Renal cortex interstitium (tissue), 11 donors: Measurements from ENCODE around the gene ZNF587. TPM values are rescaled to one million over a fixed set of nuclear protein-coding genes. Genes with fewer than 3 reads are reported as not detected.
"Not testable (repeated sequence)": the region's sequence is repeated elsewhere in the genome, so short reads cannot be mapped to it uniquely, and the experiment has no call there.

ENCODE experiments used
- DNase-seq, 11 donors: peaks; one replicate each; pipeline ENCODE4 v3.0.0-alpha.2; 2013; ENCODE audit warnings: low read depth in 9 of 11, low spot score in 4 of 11; ENCODE audit errors: extremely low read depth in 1 of 11
- polyA plus RNA-seq, 3 donors: library from polyadenylated mRNA; unstranded; fragments of 120-200 nt; gene quantifications; one replicate each; pipeline ENCODE4 v1.2.1, GENCODE V29; 2013; ENCODE audit not compliant: insufficient read length in 3 of 3

Gene ZNF587
- polyA plus RNA-seq, 3 donors, result 24.8 to 49.0 (median 27.3) TPM

- DNase-seq, result no peak
These were observed 31.7 kb upstream of the ZNF587 start for GRCh38 chr19:57817976-57818375.

DNA sequence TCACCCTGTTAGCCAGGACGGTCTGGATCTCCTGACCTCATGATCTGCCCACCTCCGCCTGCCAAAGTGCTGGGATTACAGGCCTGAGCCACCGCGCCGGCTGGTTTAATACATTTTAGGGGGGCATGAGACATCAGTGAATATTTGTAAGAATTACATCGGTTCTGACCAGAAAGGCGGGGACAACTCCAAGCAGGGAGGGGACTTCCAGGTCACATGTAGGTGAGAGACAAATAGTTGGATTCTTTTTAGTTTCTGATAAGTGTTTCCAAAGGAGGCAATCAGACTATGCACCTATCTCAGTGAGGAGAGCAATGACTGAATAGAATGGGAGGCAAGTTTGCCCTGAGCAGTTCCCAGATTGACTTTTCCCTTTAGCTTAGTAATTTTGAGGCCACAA lies 31.3 kb upstream of the ZNF587 start:
- DNase-seq, result no peak

DNA sequence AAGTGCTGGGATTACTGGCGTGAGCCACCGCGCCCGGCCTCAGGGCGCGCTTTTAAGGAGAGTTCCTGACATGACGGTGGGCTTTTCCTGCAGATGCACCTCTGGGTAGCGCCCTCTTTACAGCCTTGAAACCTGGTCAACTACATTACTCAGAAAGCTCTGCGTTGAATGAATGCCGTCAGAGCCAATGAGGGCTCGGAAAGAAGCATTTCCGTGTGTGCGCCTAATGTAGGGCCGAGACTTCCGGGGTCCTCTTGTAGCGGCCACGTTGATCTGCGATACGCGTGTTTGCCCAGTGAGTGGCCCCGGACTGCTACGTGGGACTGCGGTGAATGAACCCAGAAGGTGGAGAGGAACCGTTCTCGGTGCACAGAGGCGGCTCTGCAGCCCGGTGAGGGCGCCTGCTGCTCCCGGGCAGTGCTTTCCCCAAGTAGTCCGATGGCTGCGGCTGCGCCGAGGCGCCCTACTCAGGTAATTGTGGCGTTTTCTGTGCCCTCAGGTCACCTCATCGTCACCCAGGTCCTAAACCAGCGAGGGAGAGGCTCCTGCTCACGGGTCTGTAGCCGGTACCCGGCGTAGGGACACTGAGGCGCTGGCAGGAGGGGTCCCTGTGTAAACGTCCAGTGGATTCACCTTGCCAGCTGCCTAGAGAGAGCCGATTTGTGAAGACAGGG lies 30.0 kb upstream of the ZNF587 start:
- DNase-seq, result peak; percentile 65 to 98 (median 83)

- DNase-seq, result no peak
These were observed 29.1 kb upstream of the ZNF587 start for GRCh38 chr19:57820599-57820998.

DNA sequence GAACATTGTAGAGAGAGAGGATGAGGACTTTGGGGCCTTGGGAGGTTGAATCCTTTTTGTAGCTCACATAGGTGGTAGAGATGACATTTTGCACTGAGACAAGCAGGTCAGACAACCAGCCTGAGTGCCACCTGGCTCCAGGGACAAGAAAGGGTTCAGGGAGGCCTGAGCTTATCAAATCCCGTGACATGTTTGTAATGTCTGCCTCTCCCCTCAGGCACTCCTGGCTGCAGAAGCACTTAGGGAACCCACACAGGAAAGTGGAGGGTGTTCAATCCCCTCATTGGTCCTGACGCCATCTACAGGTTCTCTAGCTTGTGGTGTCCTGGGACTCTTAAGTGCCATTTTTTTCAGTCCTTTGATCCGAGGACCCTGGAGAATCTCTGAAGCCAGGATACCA lies 28.6 kb upstream of the ZNF587 start:
- not testable (repeated sequence) for DNase-seq

- DNase-seq, result not testable (repeated sequence)
These were observed 28.2 kb upstream of the ZNF587 start for GRCh38 chr19:57821501-57821900.

DNA sequence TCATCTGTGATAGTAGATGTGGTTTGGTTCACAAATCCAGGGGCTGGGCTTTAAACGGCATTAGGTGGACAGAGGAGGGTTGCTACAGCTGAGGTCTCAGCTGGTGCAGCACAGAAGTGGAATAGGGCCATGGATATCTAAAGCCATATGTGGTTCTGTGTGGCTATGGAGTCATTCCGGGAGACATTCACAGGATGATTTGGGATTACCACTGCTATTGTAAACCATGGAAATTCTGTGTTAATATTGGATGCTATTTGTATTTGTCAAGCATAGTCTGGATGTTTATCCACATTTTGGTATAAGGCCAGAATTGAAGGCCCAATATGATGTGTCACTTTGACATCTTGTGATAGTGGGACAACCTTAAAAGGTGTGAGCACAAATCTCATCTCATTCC lies 26.5 kb upstream of the ZNF587 start:
- DNase-seq, result not testable (repeated sequence)

DNA sequence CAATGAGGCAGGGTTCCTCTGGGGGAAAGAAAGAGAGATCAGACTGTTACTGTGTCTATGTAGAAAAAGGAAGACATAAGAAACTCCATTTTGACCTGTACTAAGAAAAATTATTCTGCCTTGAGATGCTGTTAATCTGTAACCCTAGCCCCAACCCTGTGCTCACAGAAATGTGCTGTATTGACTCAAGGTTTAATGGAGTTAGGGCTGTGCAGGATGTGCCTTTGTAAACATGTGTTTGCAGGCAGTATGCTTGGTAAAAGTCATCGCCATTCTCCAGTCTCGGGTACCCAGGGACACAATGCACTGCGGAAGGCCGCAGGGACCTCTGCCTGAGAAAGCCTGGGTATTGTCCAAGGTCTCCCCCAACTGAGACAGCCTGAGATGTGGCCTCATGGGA lies 26.1 kb upstream of the ZNF587 start:
- DNase-seq, result not testable (repeated sequence)

GRCh38 chr19:57825511-57825910 lies 24.1 kb upstream of the ZNF587 start:
- no peak for DNase-seq

- no peak for DNase-seq
These were observed 20.3 kb upstream of the ZNF587 start for GRCh38 chr19:57829316-57829715.

- DNase-seq, result peak in 9 of 11 donors; percentile 51 to 79 (median 69)
These were observed 19.5 kb upstream of the ZNF587 start, which contains the start of gene ZNF587B for GRCh38 chr19:57830071-57830602. TSS of gene ZNF587B (plus strand) at chr19:57830299. CDS start at chr19:57830529, 230 bp downstream.

DNA sequence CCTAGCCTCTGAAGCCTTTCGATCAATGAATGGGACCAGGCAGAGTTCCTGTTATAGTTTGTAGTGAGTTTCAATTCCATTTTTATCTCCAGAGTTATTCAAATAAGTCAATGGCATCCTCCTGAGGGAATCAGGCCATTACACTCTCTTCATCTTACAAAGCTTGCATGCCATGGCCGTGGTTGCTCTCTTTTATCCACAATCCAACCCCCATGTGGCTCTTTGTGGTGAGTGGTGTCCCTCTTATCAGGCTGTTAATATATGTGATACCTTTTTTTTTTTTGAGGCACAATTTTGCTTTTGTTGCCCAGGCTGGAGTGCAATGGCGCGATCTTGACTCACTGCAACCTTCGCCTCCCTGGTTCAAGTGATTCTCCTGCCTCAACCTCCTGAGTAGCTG lies 12.7 kb upstream of the ZNF587 start:
- not testable (repeated sequence) for DNase-seq

- not testable (repeated sequence) for DNase-seq
These were observed 11.0 kb upstream of the ZNF587 start for GRCh38 chr19:57838622-57839191.

DNA sequence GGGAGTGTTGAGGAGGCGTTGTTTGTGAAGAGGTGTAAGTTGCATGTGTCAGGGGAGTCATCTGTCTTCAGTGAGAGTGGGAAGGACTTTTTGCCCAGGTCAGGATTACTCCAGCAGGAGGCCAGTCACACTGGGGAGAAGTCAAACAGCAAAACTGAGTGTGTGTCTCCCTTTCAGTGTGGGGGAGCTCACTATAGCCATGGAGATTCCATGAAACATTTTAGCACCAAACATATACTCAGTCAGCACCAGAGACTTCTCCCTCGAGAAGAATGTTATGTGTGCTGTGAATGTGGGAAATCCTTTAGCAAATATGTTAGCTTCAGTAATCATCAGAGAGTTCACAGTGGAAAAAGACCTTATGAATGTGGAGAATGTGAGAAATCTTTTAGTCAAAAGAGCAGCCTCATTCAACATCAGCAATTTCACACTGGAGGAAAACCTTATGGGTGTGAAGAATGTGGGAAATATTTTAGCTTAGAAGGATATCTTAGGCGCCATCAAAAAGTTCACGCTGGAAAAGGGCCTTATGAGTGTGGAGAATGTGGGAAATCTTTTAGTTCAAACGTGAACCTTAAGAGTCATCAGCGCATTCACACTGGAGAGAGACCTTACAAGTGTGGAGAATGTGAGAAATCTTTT lies 8.4 kb upstream of the ZNF587 start:
- no peak for DNase-seq

DNA sequence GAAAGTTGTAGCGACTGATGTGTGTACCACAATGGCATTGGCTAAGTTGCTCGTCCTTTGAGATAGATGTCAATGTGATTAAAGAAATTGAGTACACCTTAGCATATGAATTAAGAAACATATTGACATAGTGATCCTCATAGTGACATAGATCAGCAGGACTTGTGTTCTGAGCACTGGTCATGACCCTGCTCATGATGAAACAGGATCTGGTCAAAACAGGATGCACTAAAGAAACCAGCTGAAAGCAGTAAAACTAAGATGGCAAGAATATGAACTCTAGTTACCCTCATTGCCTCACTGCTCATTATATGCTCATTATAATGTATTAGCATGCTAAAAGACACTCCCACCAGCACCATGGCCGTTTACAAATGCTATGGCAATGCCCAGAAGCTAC lies 2.5 kb upstream of the ZNF587 start:
- not testable (repeated sequence) for DNase-seq

DNA sequence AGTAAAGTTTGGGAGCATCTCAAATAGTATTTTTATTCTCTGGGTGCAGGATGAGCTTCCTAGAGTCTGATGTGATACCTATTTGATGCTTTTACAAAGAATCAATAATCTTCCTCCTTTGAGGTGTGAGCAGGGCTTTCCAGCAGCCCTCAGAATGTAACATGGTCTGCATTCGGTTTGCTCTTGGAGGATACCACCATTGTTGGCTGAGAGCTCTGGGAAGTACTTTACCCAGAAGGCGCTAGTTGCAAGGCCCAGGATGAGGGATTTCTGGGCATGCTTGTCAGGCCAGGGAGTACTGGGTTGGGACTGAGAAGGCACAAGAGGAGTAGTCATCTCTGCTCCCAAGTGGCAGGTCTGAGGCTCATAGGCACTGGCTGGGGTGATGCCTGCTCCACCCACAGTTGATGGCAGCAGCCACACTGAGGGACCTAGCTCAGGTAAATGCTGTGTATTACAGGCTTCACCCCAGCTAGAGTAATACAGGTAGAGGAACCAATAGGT lies 445 bp upstream of the ZNF587 start:
- DNase-seq, result not testable (repeated sequence)

DNA sequence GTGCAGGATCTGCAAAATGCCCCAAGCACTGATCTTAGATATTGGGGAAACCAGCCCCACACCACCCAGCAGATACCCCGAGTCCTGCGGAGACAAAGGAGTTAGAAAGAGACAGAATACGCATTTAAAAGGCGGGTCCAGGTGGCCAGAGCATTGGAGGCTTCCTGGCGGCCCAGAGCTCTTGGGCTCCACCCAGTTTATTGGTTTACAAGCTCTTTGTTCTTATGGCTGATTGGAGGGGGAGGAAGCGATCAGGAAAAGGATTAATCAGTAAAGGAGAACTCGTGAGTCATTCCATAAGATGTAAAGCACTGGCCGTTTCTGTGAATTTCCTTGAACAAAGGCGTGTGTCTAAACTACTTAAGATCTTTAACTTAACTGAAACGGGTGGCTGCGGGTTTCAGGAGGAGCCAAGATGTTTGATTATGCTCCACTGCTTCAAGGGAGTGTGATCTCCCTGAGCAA lies 926 bp downstream of the ZNF587 start:
- DNase-seq, result peak in 3 of 11 donors; percentile 13 to 52 (median 41)

GRCh38 chr19:57851812-57852603 lies 2.3 kb downstream of the ZNF587 start:
- DNase-seq, result not testable (repeated sequence)

- not testable (repeated sequence) for DNase-seq
These were observed 4.5 kb downstream of the ZNF587 start for GRCh38 chr19:57854117-57854516.
